HG03571 (cell line): ENCODE measurements around the gene ZDHHC22.
A peak's percentile ranks its signal among the peaks of the same experiment; 100 is the strongest.

Experiments
- ATAC-seq: cut with Tn5 transposase; IDR thresholded peaks from one replicate; pipeline ENCODE4 v1.9.1; 2021; ENCODE audit not compliant: unreplicated experiment

ZDHHC22 gene

DNA sequence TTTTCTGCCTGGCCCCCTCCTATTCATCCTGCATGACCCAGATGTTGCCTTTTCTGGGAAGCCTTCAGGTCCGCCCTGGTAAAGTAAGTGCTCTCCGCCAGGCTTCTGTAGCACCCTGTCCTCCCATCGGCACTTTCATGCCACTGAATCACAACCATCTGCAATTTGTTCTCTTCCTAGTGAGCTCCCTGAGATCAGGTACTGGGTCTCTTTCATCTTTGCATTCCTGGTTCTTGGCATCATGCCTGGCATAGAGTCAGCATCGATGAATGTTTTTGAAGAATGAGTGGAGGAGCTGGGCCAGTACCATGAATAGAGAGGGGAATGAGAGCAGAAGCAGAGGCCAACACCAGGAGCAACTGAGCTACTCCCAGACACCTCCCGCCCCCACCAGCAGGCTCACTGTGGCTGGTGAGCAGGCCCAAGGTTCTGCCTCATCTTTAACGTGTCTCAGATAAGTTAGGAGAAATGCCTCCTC, 13.1 kb downstream of the ZDHHC22 start:
- no peak for ATAC-seq

DNA sequence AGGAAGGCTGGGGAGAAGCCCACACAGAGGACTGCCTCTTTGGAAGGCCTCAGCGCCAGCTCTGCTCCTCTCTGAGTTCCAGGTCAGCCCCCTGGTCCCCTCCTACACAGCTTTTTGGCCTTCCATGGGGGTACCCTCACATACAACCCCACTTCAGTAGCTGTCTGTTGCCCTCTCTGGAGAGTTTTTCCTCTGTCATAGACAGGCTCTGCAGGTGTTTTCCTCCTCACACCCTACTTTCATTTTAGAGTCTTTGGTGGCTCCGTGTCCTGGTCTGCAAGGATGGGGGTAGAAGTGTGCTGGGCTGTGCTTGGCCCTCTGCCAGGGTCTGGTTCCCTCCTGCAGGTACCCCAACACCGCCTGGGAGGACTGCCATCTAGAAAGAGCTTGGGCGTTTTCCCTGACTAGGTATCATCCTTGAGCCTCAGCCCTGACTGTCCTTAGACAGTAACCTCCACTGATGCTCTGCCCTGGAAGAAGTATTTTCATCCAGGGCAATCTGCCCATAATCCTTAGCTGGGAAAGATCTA, 15.1 kb downstream of the ZDHHC22 start:
- no peak for ATAC-seq

DNA sequence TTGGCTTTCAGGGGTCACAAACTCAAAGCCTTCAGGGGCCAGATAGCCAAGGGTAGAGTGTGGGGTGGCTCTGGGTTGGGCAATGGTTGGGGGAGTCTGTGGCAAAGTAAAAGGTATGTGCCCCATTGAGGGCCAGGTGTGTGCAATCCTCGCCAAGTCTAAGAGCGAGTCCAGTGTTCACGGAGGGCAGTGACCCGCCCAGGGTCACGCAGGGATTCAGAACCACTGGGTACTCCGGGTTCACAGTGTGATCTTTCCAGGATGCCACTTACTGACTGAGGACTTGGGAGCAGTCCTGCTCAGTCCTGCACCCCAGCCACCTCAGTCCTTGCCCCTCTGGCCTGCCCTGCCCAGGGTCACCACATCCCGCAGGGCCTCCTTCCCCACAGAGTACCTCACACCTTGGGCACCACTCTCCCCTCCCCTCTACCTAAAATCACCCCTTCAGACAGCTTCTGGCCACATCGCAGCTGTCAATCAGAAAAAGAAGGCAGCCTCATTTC, 15.7 kb downstream of the ZDHHC22 start:
- ATAC-seq = no peak

DNA sequence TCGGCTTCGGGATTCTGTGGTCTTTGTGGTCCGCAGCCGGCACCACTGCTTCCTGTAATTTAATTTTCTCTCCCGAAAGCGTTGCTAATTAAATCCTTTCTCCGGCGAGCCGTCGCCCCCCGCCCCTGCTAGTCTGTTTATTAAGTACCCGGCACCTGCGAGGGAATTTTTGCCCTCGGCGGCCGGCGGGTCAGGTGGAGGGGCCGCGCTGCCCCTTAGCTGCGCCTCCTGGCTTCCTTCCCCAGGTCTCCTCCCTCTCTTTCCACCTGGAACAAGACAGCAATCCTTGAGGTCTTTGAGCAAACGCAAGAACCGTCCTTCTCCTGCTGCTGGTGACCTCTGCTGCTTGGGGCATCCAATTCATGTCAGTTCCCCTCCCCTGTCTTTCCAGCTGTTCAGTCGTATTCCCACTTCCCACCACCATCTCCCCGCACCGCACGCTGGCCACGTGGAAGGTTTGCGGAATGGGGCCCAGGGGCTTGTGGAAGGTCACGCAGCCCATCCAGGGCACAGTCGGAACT, 16.2 kb downstream of the ZDHHC22 start:
- ATAC-seq = no peak

DNA sequence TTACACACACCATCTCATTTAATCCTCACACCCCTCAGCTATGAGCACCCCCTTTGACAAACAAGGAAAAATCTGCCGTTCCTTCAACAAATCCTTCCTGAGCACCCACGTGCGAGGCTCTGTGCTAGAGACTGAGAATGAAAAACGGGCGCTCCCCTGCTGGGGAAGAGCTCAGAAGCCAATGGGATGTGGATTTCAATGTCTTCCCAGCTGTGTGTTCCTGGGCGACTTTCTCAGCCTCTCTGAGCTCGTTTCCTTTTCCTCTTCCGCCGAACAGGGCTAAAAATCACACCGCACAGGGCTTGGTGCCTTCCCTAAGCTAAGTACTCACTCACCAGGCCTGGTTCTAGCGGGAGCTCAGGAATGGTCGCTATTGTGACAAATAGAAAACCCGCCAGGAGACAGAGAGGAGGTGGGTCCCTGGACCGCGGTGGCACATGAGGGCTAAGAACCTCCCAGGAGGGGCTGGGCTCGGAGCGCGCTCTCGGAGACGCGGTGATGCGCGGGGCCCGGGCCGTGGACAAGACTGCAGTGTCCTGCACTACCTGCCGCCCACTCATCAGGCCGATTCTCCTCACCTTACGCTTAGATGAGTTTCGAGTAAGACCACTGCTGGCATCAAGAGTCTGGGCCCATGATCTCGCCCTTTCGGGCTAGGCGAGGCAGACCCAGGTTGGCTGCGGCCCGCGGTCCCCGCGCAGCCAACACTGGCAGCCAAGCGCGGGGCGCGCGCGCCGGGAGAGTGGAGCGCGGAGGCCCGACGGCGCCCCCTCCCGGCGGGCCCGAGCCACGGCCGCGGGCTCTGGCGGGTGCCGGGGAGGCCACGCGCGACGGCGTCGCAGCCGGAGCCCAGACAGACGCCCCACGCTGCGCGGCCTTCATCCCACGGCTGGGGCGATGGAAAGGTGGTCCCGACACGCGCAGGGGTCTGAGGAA, 17.0 kb downstream of the ZDHHC22 start:
- ATAC-seq = no peak

DNA sequence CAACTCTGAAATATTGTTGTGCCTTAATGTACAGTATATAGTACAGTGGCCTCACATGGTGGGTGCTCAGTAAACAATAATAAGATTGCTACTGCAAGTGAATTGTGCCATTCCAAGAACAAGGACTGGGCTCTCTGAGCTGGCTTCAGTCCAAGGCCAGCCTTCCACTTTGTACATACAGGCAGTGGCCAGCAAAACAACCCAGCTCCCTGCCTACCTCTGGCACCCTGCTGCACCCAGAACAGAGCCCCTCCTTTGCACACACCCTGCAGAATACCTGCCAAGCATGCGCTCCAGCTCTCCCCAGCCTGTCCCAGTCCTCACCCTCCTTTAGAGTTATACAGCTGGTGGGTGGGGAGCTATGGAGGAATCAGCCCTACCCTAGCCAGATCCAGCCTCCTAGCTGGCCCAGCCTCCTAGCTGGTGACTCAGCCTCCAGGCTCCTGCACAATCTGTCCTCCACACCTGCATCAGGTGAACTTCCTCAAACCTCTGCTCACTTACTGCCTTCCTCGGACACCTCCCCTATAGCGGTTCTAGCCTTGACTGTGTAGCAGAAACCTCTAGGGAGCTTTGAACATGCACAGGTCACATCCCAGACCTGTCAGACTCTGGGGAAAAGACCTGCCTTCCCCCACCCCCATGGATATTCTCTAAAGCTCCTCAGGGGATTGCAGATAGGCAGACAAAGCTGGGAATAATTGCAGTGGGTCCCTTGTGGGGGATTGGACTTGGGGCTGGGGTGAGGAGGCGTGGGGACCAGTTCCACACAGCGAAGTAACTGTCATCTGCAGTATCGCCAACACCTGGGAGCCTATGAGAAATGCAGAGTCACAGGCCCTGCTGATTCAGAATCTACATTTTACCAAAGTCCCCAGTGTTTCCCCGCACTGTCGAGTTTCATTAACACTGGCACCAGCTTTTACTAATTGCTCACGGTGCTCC, 17.9 kb downstream of the ZDHHC22 start:
- no peak for ATAC-seq

DNA sequence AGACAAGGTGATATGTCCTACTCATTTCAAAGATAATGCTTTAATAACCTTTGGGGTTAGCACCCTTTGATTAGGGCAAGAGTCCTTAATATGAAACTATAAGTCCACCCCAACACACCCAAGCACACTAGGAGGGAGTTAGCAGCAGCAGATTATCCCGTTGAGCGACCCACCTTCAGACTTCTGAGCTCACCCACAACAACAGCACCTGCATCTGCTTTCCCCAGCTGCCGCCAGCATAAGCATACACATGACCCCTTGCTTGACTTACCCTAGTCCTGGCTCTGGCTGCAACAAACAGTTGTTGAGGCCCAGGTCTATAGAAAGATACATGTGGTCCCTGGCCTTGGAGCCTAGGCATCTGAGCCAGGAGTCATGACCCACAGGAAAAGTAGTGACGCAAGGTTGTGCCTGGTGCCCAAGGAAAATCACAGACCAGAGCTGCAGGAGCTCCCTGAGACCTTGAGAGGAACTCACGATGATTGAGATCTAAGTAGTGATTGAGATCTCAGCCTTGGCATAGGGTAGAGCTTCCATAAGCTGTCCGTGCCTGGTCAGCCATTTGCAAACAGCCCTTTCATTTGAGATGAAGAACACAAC, 19.0 kb downstream of the ZDHHC22 start:
- no peak for ATAC-seq

DNA sequence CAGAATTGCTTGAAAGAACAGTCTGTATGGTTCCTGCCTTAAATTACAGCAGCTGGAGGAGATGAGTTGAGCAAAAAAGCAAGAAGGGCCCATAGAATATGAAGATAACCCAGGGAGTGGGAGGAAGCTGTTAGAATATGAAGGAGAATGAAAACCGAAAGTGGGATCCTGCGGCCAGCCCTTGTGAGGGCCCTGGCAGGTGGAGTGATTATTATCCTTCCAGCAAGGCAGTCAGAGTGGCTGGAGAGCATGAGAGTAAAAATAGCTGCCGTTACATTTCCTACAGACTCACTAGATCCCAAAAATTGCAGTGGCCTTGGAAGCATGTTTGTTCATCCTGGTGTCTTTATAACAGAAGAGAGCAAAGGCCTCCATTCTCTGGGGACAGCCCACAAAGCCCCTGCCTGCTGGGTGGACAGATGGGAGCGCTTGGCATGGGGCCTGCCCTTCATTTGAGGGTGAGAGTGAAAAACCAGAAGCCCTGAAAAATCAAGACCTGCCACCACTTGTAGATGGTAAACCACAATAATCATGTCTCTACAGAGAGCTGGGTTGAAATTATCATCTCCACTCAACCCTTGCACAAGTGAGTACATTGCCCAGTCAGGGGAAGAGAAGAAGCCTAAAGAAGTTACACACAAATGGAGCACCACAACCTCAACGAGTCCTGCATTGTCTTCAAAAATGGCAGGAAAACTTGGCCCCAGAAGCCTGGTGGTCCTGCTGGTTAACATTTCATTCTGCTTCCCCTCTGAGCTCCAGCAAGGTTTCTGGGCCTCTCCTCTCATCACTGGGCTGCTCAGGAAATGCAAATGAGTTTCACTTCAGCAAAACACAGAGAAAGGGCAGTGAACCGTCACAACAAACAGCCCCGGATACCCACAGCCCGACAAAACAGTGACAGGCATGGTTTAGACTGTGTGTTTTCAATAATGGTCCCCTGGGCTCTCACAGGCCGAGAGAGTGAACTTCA, 20.5 kb downstream of the ZDHHC22 start:
- peak; percentile 82 for ATAC-seq

DNA sequence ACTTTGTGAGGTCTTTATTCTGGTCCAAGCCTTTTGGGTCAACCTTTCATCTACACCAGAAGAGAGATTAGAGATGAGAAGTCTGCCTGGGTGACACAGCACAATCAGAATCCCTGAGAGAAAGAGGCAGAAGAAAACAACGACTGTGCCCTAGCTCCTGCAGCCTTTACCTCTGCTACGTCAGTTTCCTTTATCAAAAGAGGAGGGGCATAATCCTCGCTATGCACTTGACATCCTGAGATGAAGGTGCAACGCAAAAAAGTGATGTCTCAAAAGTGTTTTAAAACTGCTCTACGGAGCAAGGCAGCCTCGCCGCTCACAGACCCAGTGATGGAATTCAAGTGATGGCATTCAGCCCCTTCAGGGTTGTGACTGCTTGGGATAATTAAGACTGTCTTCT, 21.7 kb downstream of the ZDHHC22 start:
- ATAC-seq = no peak

DNA sequence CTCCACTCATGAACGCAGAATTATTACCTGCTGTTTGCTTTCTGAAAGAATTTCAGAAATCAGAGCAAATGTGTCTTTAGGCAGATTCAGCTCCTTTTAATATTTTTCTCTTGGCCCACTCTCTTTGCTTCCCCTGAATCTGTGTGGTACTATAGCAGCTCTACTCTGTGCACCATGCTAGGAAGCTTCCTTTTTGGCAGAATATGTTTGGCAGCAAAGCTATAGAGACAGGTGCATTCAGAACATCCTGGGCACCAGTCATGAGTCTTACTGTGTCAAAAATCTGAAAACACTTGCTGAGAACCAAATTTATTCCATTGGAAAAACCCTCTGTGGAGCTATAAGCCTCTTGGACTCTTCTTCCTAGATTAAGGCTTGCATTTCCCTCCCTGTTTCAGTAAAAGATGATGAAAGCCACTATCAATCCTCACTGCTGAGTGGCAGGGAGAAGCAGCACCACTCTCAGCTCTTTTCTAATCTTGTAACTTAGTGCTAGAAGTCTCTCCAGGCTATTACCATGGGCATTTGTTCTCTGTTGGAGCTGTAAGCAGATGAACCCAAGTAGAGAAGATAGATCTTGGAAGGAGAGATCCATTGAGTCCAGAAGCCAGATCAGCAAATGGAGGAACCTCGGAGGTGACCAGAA, 25.3 kb downstream of the ZDHHC22 start:
- ATAC-seq = no peak

DNA sequence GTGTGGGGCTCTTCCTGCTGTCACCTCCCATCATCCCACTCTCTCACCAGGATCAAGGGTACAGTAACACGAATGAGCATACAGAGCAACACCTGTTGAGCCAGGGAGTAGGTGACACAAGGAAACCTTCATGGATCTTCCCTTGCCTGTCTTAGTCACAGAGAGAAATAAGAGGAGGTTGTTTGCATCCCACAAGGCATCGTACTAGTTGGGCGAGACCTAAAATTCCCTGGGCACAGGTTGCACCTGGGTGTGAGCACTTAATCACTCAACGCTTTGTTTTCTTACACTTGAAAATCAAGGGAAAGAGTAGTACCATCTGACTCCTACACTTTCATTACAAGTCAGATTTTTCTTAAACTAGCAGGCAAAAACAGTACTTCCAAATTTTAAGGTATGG, 27.0 kb downstream of the ZDHHC22 start:
- ATAC-seq = no peak

DNA sequence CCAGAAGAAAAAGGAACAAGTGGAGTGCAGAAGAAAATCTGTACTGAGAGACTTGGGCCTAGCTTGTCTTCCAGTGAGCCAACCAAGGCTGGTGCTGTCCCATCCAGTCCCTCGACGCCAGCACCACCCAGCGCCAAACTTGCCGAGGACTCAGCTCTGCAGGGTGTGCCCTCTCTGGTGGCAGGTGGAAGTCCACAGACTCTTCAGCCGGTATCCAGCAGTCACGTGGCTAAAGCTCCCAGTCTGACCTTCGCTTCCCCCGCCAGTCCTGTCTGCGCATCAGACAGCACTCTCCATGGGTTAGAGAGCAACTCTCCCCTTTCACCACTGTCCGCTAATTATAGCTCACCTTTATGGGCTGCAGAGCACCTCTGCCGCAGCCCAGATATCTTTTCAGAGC, 27.9 kb downstream of the ZDHHC22 start:
- no peak for ATAC-seq

DNA sequence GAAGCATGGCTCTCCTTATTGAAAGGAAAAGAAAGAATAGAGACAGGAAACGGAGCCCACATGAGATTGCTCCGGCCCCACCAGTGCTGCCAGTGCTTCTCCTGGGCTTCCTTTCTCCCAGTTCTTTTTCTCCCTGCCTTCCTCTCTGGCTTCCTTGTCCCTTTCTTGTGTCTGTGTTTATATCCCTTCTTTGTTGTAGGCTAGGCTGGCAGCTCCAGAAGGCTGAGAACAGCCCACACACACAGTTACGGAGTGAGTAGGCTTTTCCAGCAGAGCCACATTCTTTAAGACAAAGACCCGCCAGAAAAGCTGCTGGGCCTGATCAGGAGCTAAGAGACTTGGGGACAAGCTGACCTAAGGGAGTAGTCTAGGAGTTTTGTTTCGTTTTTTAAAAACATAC, 30.6 kb downstream of the ZDHHC22 start:
- no peak for ATAC-seq

DNA sequence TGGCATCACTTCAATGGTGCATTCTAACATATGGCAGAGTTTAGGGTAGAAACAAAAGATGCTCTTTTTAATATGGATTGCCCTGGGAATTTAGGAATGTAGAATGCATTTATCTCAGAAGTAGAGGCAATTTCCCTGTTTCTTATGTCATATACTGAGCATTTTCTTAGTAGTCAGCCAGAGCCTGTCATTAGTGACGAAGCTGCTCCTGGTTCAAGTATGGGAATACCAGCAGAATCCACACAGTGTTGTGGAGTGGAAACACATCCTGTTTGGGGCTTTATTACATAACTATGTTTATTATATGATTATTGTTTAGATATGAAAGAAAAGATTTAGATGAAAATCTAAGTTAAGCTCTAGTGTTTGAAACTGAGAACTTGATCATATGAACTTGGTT, 31.3 kb downstream of the ZDHHC22 start:
- no peak for ATAC-seq

DNA sequence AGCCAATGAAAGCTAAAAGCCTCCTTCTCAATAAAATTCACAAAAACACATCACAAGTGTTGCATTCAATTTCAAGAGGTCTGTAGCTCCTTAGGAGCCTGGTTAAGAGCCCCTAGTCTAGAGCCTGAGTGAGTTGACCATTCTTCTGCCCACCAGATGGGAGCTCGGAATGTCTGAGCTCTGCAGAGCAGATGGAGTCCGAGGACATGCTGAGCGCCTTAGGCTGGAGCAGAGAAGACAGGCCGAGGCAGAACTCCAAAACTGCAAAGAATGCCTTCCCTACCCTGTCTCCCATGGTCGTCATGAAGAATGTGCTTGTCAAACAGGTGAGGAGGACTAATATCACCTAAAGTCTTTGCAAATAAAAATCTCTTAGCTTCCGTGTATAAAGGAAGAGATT, 31.9 kb downstream of the ZDHHC22 start:
- no peak for ATAC-seq

DNA sequence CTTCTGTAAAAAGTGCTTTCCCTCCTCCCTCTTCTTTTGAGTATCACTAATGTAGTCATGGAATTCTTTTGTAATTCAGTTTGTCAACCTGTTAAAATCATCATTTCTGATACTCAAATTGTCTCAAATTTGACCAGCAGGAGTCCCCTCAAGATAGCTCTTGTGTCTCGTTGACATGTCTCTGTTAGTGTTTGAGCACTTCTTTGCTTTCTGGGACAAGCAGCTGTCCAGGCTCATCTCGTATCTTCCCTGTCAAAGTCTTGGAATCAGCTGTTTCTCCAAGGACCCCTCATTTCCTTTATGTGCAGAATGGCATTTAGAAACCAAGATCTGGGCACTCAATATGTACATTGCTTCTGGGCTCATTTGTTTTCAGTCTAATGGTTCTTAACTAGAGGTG, 32.8 kb downstream of the ZDHHC22 start:
- no peak for ATAC-seq

DNA sequence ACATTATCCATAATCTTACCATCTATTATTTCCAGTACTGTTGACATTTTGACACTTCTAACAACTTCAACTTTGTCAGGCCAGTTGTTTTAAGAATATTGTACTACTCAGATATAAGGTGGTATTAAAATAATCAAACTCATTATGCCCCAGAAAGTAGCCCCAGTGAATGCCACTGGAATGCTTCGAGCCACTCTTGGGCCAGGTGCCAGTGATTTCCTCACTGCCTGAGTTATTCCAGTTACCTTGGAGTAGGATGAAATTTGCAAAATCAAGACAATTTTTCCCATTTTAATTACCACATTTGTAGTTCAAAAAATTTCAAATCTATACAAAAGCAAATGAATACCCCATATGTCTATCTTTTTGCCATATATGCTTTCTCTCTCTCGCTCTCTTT, 34.4 kb downstream of the ZDHHC22 start:
- ATAC-seq = no peak

DNA sequence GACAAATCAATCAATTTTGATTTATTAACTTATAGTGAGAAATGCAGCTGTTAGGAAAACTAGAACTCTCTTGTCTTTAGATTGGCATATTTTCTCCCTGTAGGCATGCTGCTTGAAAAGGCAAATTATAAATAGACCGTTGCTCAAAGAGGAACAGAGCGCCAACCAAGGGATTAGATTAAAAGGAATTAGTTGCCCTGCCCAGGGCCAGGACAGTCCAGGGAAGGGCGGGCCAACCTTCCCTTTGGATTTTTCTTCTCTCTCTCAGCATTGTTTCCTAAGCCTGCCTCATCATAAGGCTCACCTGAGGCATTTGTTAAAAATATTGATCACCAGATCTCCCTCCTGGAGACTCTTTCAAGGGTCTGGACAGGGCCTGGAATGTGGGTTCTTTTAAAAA, 34.9 kb downstream of the ZDHHC22 start:
- no peak for ATAC-seq
